Lower leg skin (tissue), 3 donors: Measurements from ENCODE around the gene SMG9.

Experiments used
- POLR2A ChIP-seq, 2 donors: fragments of 450-650 bp; IDR thresholded peaks; one replicate each; pipeline ENCODE4 v1.6.1; 2016 to 2017; ENCODE audit warnings: antibody characterized with exemption in 2 of 2, mild to moderate bottlenecking in 1 of 2, moderate library complexity in 1 of 2
- TF ChIP-seq, protein P1 (sequence below), 3 donors: fragments of 450-650 bp; IDR thresholded peaks; one replicate each; pipeline ENCODE4 v1.5.1; 2016; ENCODE audit warnings: antibody characterized with exemption in 3 of 3, mild to moderate bottlenecking in 3 of 3, moderate library complexity in 2 of 3

DNA sequence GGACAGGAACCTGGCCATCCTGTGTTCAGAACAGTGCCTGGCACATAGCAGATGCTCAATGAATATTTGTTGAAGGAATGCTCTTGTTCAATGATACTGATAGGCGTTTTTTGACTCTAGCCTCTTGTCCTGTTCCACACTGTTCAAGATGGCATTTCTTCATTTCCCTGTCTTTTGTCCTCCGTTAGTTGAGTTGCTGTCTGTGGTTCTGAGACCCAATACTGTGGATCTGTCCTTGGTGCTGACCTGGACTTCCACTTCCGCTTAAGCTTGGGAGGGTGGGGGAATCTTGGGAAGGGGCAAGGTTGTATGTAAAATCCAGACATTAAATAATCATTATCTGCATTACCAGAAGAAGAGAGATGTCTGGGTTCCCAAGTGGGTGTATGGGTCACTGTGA, 34.3 kb upstream of the SMG9 start:
- TF ChIP-seq, protein P1, sequence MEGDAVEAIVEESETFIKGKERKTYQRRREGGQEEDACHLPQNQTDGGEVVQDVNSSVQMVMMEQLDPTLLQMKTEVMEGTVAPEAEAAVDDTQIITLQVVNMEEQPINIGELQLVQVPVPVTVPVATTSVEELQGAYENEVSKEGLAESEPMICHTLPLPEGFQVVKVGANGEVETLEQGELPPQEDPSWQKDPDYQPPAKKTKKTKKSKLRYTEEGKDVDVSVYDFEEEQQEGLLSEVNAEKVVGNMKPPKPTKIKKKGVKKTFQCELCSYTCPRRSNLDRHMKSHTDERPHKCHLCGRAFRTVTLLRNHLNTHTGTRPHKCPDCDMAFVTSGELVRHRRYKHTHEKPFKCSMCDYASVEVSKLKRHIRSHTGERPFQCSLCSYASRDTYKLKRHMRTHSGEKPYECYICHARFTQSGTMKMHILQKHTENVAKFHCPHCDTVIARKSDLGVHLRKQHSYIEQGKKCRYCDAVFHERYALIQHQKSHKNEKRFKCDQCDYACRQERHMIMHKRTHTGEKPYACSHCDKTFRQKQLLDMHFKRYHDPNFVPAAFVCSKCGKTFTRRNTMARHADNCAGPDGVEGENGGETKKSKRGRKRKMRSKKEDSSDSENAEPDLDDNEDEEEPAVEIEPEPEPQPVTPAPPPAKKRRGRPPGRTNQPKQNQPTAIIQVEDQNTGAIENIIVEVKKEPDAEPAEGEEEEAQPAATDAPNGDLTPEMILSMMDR (IDR thresholded peaks at IDR 0.05), result no peak
- no peak for TF ChIP-seq POLR2A (IDR thresholded peaks at IDR 0.05)
